Measurements from ENCODE around the gene AP5M1.
"Not testable (repeated sequence)": the region's sequence is repeated elsewhere in the genome, so short reads cannot be mapped to it uniquely, and the experiment has no call there.

AP5M1 gene

GRCh38 chr14:57275023-57275664, 6.4 kb downstream of the AP5M1 start:
- DNase-seq = no peak
- intact Hi-C loops (cut with DNase I) = no loop called here

DNA sequence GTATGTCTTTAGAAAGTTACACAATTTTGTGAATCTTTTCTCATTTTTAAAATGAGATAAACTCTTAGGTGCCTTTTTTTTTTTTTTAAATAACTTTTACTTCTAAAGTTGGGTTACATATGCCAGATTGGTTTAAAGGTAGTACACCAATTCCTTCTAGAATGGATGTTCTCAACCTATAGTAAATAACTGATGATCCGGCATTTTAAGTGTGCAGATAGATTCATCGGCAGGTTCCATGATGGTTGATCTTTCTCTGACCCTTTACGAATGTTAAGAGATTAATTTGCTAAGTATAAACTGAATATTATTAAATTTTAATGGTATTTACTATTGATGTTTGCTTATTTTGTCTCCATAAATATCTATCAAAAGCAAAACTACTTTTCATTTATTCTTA, 8.3 kb downstream of the AP5M1 start:
- DNase-seq = no peak
- intact Hi-C loops (cut with DNase I) = no loop called here

GRCh38 chr14:57287745-57288144, 19.0 kb downstream of the AP5M1 start:
- DNase-seq = no peak
- intact Hi-C loops (cut with DNase I) = no loop called here

DNA sequence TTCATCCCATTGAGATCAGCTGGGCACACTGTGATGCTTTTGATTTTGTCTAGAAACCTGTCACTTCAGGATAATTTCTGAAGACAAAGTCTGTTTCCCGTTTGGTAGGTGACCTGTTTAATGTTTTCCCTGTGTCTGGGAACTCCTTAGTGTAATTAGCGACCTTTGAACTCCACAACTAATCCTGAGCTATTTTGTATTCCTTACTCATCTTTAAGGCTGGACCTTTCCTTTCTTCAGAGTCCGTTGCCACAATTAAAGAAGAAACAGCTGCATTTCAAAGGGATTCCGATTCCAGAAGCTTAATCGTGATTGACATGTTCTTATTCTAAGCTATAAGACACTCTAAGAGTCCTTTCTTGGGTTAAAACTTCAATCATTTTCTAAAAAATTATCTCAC, 22.0 kb downstream of the AP5M1 start:
- intact Hi-C loops (cut with DNase I) = no loop called here
- no peak for DNase-seq

GRCh38 chr14:57291692-57292647, 23.2 kb downstream of the AP5M1 start:
- DNase-seq = no peak
- intact Hi-C loops (cut with DNase I) = no loop called here

DNA sequence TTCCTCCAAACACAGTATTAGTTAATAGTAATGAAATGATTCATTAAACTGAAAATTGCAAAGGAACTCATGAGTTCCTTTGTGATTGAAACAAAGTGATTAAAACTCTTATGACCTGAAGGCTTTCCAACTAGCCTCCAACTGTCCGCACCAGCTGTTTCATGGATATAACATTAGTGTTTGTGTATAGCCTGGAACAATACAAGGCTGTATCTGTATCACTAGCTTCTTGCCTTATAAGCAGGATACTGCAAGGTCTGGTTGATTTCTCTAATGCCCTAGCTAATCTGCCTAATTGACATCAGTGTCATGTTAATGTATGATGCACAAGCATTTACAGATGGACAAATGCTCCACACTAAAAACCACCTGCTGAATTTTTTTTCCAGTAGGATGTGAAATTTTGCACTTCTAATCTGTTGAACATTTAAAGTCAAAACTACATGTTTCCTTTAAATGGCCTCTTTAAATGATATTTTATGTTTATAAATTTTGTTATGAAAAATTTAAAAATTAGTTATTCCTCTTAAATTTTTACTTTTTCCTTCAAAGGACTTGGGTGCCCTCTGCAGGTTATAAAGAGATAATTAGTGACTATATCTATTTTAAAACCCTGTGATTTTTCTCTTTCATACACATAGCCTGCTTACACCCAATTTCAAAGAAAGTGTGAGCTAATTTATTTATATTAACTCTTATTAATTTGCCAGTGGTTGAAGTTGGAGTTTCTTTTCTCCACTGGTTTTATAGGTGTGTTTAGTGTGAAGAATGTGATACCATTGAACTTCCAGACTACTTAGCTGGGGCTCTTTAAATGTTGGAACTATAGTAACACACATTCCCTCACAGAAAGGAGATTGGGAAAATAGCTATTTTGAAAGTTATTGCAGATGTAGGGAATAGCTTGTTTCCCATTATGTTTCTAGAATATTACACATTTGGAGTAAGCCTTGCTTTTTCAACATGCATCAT, 25.4 kb downstream of the AP5M1 start:
- intact Hi-C loops (cut with DNase I) = no loop called here
- no peak for DNase-seq

DNA sequence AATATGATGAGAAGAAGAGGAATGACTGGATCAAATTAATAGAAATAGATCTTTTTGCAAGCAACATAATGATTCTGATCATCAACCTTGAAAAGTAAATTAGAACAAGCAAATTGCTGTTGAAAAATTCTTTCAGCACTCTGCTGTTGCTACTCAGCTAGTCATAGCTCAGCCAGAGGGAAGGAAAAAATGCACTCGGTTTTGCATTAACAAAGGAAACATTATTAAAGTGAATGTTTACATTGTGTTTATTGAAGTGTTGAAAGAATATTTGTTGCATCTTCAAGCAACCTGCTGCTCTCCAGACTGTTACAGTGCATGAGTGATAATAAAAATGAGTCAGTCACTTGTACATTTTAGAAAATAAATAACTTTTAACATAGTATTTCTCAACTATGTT, 26.5 kb downstream of the AP5M1 start:
- intact Hi-C loops (cut with DNase I) = no loop called here
- no peak for DNase-seq

- intact Hi-C loops (cut with DNase I) = no loop called here
- no peak for DNase-seq
Measured at GRCh38 chr14:57297852-57298251, 29.1 kb downstream of the AP5M1 start.

DNA sequence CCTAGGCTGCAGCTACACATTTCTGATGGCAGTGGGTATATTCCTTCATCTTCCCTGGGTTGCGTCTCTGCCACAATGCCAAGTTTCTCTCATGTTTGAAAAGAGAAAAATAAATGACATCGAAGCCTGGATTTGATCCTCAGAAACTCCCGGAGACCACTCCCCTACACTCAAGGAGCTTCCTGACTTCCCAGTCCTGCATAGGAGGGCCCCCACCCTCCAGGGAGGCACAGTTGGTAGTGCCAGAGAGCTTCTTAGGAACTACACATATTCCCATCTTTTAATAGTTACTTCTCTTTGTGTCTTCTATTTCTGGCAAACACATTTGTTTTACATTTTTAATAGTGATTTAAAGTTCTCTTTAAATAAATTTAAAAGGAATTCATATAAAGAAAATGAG, 30.7 kb downstream of the AP5M1 start:
- intact Hi-C loops (cut with DNase I) = no loop called here
- DNase-seq = no peak

- no peak for DNase-seq
- intact Hi-C loops (cut with DNase I) = no loop called here
Measured at GRCh38 chr14:57302883-57303282, 34.1 kb downstream of the AP5M1 start.

- DNase-seq = no peak
- intact Hi-C loops (cut with DNase I) = loop anchor here (10.0 kb wide), 1 partner anchor 830 kb away; no protein-coding TSS in a partner anchor
Measured at GRCh38 chr14:57314396-57315089, 45.8 kb downstream of the AP5M1 start.

DNA sequence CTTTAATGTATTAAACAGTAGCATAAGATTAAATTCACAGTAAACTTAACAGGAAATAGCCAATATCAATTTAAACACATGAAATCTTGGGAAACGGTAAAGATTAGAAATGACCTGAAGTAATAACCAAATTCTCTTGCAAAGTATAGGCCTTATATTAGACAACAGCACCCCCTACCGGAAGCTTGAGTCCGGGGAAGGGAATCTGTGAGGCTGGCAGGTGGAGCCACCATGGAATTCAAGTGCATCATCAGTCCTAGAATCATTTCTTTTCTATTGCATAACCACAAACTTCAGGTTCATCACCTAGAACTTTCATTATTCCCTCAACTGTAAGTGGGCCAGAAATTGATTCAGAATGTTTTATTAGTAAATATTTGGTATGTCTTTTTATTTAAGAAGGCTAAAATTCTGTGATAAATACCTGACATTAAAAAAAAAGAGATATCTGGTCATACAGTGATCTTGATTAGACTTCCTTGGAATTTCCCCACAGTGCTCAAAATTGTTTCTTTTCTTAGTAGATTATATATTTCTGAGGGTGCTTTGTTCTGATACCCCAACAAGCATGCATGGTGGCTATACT, 48.6 kb downstream of the AP5M1 start:
- DNase-seq = peak; percentile 45 to 92 (median 78)
- intact Hi-C loops (cut with DNase I) = loop anchor here (10.0 kb wide), 1 partner anchor 833 kb away; no protein-coding TSS in a partner anchor

DNA sequence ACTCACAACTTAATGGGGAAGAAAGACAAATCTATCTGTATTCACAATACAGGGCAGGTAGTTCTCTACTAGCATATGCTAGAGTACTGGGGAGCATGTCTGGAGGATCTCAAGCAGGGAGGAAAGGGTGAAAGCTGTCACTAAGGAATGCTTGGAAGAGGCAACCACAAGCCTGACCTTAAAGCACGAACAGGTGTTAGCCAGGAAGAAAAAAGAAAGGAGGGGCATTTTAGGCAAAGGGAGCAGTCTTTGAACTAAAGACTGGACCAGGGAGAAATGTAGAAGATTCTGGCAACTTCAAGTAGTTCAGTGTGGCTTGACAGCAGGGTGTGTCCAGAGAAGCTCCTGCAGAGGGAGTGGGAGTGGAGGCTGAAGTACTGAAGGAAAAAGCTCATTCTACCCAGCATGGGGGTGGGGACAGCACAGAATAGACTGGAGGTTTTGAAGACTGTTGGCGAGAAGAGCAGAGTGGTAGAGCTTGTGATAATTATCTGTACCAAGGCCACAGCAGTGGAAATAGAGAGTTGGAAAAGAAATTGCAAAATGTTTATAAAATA, 50.9 kb downstream of the AP5M1 start:
- no peak for DNase-seq
- intact Hi-C loops (cut with DNase I) = loop anchor here (10.0 kb wide), 1 partner anchor 835 kb away; no protein-coding TSS in a partner anchor

DNA sequence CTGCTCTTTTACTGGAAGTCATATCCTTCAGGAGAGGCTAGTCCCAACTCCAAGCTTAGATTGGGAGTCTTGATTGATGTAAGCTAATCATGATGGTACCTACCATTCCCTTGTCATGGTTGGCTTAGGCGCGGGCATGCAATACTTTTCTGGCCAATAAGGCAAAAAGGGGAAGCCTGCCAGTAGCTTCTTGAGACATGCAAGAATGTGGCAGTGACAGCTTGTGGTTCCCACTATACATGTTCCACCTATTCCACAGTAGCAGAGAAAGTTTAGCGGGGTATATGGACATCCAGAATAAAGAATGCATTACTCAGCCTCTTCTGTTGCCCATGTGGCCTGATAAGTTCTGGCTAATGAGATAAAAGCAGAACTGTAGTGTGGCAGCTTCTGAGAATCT, 55.0 kb downstream of the AP5M1 start:
- intact Hi-C loops (cut with DNase I) = no loop called here
- no peak for DNase-seq

DNA sequence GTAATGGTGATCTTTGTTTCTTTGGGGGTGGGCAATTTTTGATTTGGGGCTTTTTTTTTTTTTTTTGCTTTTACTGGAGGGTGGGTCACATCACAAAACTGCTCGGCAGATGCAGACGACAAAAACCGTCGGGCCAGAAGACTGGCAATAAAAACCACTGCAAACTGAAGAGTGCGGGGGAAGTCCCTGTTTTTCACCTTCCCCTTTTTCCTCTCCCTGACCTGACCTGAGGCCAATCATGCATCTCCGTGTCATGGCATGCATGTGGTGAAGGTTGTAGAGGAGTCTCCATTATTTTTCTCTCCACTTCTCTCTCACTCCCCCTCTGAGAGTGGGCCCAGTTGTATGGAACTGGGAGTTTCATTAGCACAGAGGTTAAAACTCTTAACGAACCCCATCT, 57.5 kb downstream of the AP5M1 start:
- no peak for DNase-seq

GRCh38 chr14:57329833-57330232, 61.1 kb downstream of the AP5M1 start:
- DNase-seq = no peak
- intact Hi-C loops (cut with DNase I) = no loop called here

More for the DNA sequence above, 57.5 kb downstream of the AP5M1 start:
- intact Hi-C loops (cut with DNase I) = no loop called here

DNA sequence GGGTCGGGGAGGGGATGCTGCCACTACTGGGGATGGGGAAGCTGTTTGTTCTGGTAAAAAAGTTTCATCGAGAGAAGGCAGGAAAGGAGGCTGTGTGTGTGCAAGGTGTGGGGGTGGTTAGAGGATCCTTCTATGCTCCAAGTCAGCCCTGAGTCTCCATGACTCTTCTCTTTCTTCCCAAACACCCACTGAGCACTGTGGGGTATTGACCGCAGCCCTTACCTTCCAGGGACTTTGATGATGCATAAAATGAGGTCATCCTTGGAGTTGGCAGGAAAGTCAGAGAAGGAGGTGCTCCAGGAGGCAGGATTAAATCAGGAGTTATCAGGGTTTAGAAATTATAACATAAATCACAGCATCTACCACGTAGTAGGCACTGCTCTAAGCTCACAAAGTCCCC, 63.7 kb downstream of the AP5M1 start:
- DNase-seq; intact Hi-C loops (cut with DNase I): not testable (repeated sequence)

GRCh38 chr14:57333726-57334125, 65.0 kb downstream of the AP5M1 start:
- DNase-seq; intact Hi-C loops (cut with DNase I): not testable (repeated sequence)

All from head of caudate nucleus (tissue), 42 donors.